Measurements from ENCODE around the gene TNN.

The TNN gene

DNA sequence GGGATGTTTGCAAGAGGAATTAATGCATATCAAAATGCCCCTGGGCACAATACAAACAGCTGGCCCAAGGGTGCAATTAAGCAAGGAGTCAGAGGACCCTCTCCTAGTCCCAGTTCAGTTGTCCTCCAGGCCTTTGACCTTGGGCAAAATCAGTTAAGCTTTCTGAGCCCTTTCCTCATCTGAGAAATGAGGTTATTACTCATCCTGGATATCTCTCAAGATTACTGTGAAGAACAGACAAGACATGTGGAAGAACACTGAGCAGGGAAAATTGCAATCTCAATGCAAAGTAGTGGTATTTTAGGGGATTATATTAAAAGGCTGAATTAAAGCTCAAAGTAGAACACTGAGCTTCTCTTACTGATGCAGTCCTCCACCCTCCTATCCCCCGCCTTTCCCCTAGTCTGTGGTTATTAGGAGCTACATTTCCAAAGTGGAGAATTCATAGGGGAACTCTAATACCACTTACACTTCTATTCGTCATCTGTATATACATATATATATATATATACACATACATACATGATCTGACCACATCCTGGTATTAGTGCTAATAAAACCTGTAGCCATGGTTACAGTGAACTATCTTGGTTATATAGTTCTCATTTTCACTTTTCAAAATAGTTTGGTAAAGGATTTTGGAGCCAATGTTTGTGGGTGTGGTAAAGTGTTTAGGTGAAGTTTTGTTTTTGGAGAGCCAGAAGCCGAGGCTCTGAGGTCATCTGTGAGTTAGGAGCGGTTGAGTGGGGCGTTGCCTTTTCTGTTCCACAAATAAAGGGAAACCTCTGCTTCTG is 106.9 kb downstream of the TNN start:
- peaks cover 3 to 5% of the 10 kb centered on the region in 2 donors for H3K36me3 ChIP-seq (ENCODE audit: control insufficient read depth in 2 of 2, insufficient read depth in 2 of 2, low read length in 2 of 2)
- H3K4me3 ChIP-seq (ENCODE audit: low read length in 2 of 2) = no peak overlapping the region
- H3K27ac ChIP-seq (ENCODE audit: low read length) = no peak overlapping the region
- H3K9ac ChIP-seq (ENCODE audit: low read length in 2 of 2) = no peak overlapping the region
- H3K9me3 ChIP-seq (ENCODE audit: control insufficient read depth in 2 of 2, low read length in 2 of 2) = no peaks in the 10 kb centered on the region
- H3K27me3 ChIP-seq (ENCODE audit: control insufficient read depth in 1 of 2, insufficient read depth in 2 of 2, low read length in 2 of 2) = no peaks in the 10 kb centered on the region
- H3K4me1 ChIP-seq (ENCODE audit: control insufficient read depth, insufficient read depth, low read length) = no peaks in the 10 kb centered on the region

DNA sequence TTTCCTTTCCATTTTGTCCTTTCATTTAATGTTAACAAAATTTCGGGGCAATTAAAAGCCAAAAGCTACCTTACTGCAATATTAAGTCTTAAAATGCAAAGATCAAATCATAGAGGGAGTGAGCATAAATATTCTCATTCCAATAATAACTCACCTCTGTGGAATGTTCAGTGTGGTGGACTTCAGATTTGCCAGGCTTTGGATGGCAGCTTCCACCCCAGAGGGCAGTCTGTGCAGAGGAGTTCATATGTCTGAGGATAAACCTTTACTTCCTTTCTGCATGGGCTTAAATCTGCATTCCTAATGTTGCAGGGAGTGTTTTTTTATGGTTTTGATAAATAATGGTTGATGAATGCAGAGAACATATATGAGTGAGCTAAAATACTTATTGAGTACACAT is 108.6 kb downstream of the TNN start:
- Histone ChIP-seq H3K36me3 (ENCODE audit: control insufficient read depth in 2 of 2, insufficient read depth in 2 of 2, low read length in 2 of 2) (peaks cover 3% of the 10 kb centered on the region in 2 donors), H3K27me3 (ENCODE audit: control insufficient read depth in 1 of 2, insufficient read depth in 2 of 2, low read length in 2 of 2) (no peaks in the 10 kb centered on the region), H3K4me3 (ENCODE audit: low read length in 2 of 2) (no peak overlapping the region), H3K4me1 (ENCODE audit: control insufficient read depth, insufficient read depth, low read length) (no peaks in the 10 kb centered on the region), H3K9me3 (ENCODE audit: control insufficient read depth in 2 of 2, low read length in 2 of 2) (no peaks in the 10 kb centered on the region), H3K9ac (ENCODE audit: low read length in 2 of 2) (no peak overlapping the region), H3K27ac (ENCODE audit: low read length) (no peak overlapping the region)

DNA sequence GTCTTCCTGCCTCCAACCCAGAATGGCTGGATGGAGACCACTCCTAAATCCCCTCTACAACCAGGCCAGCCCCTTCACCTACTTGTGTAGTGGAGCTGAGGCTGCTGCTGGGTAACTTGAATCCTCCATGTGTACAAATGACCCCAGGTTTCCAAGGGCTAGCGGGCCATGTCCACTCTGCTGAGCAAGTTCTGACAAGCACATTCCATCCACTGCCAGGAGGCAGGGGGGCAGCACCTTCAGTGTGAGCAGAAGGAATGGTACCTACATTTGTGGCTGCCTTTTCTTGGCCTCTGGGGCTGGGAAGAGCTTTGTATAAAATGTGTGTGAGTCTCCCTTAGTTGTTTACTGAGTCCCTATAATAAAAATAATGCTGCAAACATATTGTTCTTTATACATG is 110.4 kb downstream of the TNN start:
- H3K9ac ChIP-seq (ENCODE audit: low read length in 2 of 2) = no peak overlapping the region
- no peaks in the 10 kb centered on the region for H3K9me3 ChIP-seq (ENCODE audit: control insufficient read depth in 2 of 2, low read length in 2 of 2)
- no peaks in the 10 kb centered on the region for H3K27me3 ChIP-seq (ENCODE audit: control insufficient read depth in 1 of 2, insufficient read depth in 2 of 2, low read length in 2 of 2)
- peaks cover 2% of the 10 kb centered on the region for H3K4me1 ChIP-seq (ENCODE audit: control insufficient read depth, insufficient read depth, low read length)
- peaks cover 3% of the 10 kb centered on the region in 2 donors for H3K36me3 ChIP-seq (ENCODE audit: control insufficient read depth in 2 of 2, insufficient read depth in 2 of 2, low read length in 2 of 2)
- no peak overlapping the region for H3K4me3 ChIP-seq (ENCODE audit: low read length in 2 of 2)
- H3K27ac ChIP-seq (ENCODE audit: low read length) = no peak overlapping the region

DNA sequence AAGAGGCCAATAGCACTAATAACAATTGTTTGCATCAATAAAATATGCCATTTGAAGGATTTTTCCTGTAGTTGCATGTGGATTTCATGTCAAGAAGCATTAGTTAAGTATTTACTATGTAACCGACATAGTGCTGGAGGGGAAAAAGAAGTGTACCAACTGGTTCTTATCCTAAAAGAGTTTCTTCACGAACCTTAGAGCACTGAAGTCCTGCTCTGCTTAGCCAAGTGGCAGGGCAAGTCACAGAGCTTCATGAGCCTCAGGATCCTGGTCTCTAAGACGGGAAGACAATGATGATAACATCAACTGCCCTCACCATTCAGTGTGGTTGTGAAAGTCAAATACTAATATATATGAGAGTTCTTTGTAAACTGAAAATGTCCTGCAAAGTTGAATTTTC is 110.8 kb downstream of the TNN start:
- Histone ChIP-seq H3K4me3 (ENCODE audit: low read length in 2 of 2) (no peak overlapping the region), H3K36me3 (ENCODE audit: control insufficient read depth in 2 of 2, insufficient read depth in 2 of 2, low read length in 2 of 2) (peaks cover 3% of the 10 kb centered on the region in 2 donors), H3K9ac (ENCODE audit: low read length in 2 of 2) (no peak overlapping the region), H3K4me1 (ENCODE audit: control insufficient read depth, insufficient read depth, low read length) (peaks cover 2% of the 10 kb centered on the region), H3K9me3 (ENCODE audit: control insufficient read depth in 2 of 2, low read length in 2 of 2) (no peaks in the 10 kb centered on the region), H3K27me3 (ENCODE audit: control insufficient read depth in 1 of 2, insufficient read depth in 2 of 2, low read length in 2 of 2) (no peaks in the 10 kb centered on the region), H3K27ac (ENCODE audit: low read length) (no peak overlapping the region)

DNA sequence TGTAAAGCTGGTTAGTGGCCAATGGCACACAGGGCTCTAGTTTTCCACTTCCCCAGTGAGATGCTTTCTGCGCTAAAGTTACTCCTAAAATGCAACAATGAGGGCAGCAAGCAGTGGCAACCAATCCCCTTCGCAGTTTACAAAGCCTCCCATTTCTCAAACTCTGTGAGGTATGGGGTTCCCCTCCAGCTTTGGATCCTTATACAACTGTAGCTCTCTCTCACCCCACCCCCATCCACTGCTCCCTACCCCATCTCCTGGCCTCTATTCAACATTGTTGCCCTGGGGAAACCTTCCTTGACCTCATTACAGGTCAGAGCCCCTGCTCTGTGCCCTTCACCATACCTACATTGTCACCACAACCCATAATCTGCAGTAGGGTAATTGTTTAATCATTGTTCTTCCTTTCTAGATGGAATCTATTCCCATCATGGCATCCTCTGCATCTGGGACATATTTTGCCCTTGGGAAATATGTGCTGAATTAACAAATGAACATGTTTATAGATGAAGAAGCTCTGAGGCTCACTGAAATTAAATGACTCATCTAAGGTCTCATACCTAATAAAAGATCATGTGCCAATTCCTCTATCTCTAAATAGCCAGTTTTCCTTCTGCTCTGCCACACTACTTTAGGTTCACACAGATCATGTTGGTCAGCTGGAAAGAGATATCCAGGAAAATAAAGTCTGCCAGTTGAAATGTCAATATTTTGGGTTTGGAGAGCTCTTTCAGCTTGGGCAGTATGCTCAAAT is 112.4 kb downstream of the TNN start:
- no peaks in the 10 kb centered on the region for H3K9me3 ChIP-seq (ENCODE audit: control insufficient read depth in 2 of 2, low read length in 2 of 2)
- H3K27me3 ChIP-seq (ENCODE audit: control insufficient read depth in 1 of 2, insufficient read depth in 2 of 2, low read length in 2 of 2) = no peaks in the 10 kb centered on the region
- no peak overlapping the region for H3K4me3 ChIP-seq (ENCODE audit: low read length in 2 of 2)
- H3K9ac ChIP-seq (ENCODE audit: low read length in 2 of 2) = no peak overlapping the region
- peaks cover 6% of the 10 kb centered on the region for H3K4me1 ChIP-seq (ENCODE audit: control insufficient read depth, insufficient read depth, low read length)
- no peak overlapping the region for H3K27ac ChIP-seq (ENCODE audit: low read length)
- H3K36me3 ChIP-seq (ENCODE audit: control insufficient read depth in 2 of 2, insufficient read depth in 2 of 2, low read length in 2 of 2) = peaks cover 0 to 3% of the 10 kb centered on the region in 2 donors

DNA sequence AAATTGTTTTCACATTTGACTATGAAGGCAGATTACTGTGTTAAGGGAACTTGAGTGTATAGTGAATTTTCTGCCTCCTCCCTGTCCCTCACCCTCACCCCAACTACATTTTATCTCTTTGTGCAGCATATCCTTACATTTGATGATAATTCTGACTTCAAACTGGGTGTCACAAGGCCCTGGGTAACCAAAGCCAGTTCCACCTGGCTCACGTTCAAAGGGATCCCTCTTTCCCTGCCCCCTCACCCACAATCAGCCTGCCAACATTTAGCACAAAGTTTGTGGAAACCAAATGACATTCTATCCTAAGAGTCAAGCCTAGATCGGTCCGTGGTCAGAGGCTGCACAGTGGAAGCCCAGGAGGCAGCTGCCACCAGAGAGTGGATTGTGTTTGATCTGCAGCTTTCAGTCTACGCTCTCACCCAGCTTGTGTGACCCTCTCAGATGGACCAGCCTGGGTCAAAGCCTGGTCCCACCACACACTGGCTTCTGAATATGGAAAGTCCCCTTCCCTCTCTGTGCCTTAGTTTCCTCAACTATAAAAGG is 114.6 kb downstream of the TNN start:
- H3K4me1 ChIP-seq (ENCODE audit: control insufficient read depth, insufficient read depth, low read length) = peaks cover 8% of the 10 kb centered on the region
- no peak overlapping the region for H3K27ac ChIP-seq (ENCODE audit: low read length)

DNA sequence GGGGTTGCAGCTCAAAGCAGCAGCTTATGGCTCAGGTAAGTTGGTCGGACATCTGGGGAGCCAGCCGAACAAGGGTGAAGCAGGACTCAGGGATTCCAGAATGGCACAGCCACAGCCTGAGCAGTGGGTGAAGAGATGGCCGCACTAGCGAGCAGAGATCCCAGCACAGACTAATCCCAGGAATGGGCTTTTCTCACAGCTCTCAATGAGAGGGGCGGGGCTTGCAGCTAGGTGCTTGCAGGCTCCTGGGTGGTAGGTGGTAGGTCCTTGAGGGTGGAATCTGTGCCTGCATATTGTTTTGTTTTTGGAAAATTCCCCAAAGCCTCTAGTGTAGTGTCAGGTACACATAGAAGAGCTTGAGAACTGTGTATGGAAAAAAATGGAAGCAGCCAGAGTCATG is 116.0 kb downstream of the TNN start:
- H3K27me3 ChIP-seq (ENCODE audit: control insufficient read depth in 1 of 2, insufficient read depth in 2 of 2, low read length in 2 of 2) = no peaks in the 10 kb centered on the region
- H3K9ac ChIP-seq (ENCODE audit: low read length in 2 of 2) = no peak overlapping the region
- H3K4me1 ChIP-seq (ENCODE audit: control insufficient read depth, insufficient read depth, low read length) = peaks cover 8% of the 10 kb centered on the region
- no peaks in the 10 kb centered on the region for H3K36me3 ChIP-seq (ENCODE audit: control insufficient read depth in 2 of 2, insufficient read depth in 2 of 2, low read length in 2 of 2)
- no peak overlapping the region for H3K27ac ChIP-seq (ENCODE audit: low read length)
- no peaks in the 10 kb centered on the region for H3K9me3 ChIP-seq (ENCODE audit: control insufficient read depth in 2 of 2, low read length in 2 of 2)
- no peak overlapping the region for H3K4me3 ChIP-seq (ENCODE audit: low read length in 2 of 2)

More for the DNA sequence above, 114.6 kb downstream of the TNN start:
- Histone ChIP-seq H3K4me3 (ENCODE audit: low read length in 2 of 2) (no peak overlapping the region), H3K9ac (ENCODE audit: low read length in 2 of 2) (no peak overlapping the region), H3K9me3 (ENCODE audit: control insufficient read depth in 2 of 2, low read length in 2 of 2) (no peaks in the 10 kb centered on the region), H3K36me3 (ENCODE audit: control insufficient read depth in 2 of 2, insufficient read depth in 2 of 2, low read length in 2 of 2) (peaks cover 0 to 3% of the 10 kb centered on the region in 2 donors), H3K27me3 (ENCODE audit: control insufficient read depth in 1 of 2, insufficient read depth in 2 of 2, low read length in 2 of 2) (no peaks in the 10 kb centered on the region)

DNA sequence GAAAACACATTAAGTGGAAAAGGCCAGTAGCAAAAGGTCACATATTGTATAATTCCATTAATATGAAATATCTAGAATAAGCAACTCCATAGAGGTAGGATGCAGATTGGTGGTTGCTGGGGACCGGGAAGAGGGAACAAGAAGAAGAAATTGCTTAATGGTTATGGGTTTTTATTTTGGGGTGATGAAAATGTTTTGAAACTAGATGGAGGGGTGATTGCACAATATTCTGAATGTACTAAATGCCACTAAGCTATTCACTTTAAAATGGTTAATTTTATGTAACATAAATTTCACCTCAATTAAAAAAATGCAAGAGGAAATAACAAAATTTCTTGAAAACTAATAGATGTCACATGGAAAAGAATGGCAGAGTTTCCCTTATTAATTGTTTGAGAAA is 118.3 kb downstream of the TNN start:
- Histone ChIP-seq H3K9me3 (ENCODE audit: control insufficient read depth in 2 of 2, low read length in 2 of 2) (no peaks in the 10 kb centered on the region), H3K27me3 (ENCODE audit: control insufficient read depth in 1 of 2, insufficient read depth in 2 of 2, low read length in 2 of 2) (no peaks in the 10 kb centered on the region), H3K4me3 (ENCODE audit: low read length in 2 of 2) (no peak overlapping the region), H3K36me3 (ENCODE audit: control insufficient read depth in 2 of 2, insufficient read depth in 2 of 2, low read length in 2 of 2) (no peaks in the 10 kb centered on the region), H3K27ac (ENCODE audit: low read length) (no peak overlapping the region), H3K9ac (ENCODE audit: low read length in 2 of 2) (no peak overlapping the region), H3K4me1 (ENCODE audit: control insufficient read depth, insufficient read depth, low read length) (peaks cover 10% of the 10 kb centered on the region)

DNA sequence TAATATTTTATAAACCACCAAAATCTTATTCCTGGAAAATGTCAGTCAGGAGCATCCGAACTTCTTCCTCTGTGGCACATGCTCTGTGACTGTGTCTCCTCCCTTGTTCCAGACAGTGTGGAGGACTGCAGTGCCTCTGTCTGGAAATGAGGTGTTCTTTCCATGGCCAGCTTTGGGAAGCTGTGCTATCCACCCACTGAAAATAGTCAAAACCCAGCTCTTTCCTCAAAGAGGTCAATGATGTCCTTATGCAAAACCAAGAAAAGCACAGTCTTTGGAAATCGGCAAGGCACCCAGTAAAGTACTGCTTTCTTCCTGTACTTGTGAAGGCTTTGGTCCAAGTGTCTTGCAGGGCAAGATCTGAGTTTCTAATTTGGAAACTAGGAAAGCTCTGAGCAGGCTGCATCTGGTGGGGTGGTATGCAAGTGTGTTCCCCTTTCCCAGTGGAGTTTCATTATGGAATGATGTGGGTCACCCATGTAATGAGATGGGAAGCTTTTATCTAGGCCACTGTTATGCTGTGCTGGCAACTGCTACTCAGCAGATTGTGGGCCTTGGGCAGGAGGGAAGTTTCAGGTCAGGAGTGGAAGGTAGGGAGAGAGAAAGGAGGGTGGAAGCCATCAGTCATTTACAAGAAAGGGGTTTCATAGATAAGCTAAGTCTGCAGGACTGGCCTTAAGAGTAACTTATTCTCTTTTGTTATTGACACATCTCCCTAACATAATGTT is 119.0 kb downstream of the TNN start:
- Histone ChIP-seq H3K27me3 (ENCODE audit: control insufficient read depth in 1 of 2, insufficient read depth in 2 of 2, low read length in 2 of 2) (no peaks in the 10 kb centered on the region), H3K4me1 (ENCODE audit: control insufficient read depth, insufficient read depth, low read length) (peaks cover 17% of the 10 kb centered on the region), H3K9me3 (ENCODE audit: control insufficient read depth in 2 of 2, low read length in 2 of 2) (no peaks in the 10 kb centered on the region), H3K4me3 (ENCODE audit: low read length in 2 of 2) (no peak overlapping the region), H3K36me3 (ENCODE audit: control insufficient read depth in 2 of 2, insufficient read depth in 2 of 2, low read length in 2 of 2) (no peaks in the 10 kb centered on the region), H3K9ac (ENCODE audit: low read length in 2 of 2) (no peak overlapping the region), H3K27ac (ENCODE audit: low read length) (no peak overlapping the region)

DNA sequence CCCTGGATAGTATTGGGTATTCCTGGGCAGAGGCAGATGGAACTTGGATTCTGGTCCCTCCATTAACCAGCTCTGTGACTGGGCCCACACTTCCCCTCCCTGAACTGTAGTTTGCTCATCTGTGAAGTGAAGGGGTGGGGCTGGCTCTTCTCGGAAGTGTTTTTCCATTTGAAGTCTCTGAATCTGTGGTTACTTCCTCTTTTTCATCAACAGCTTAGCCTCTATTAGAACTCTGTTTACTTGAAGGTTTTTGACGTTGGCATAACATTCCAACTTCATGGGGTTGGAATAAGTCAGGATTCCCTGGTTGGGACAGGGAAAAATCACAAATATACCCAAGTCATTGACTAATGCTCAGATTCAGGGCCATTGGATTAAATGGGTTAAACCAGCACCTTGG is 121.3 kb downstream of the TNN start:
- H3K4me3 ChIP-seq (ENCODE audit: low read length in 2 of 2) = no peak overlapping the region
- H3K9ac ChIP-seq (ENCODE audit: low read length in 2 of 2) = no peak overlapping the region
- H3K4me1 ChIP-seq (ENCODE audit: control insufficient read depth, insufficient read depth, low read length) = peaks cover 25% of the 10 kb centered on the region
- H3K27me3 ChIP-seq (ENCODE audit: control insufficient read depth in 1 of 2, insufficient read depth in 2 of 2, low read length in 2 of 2) = no peaks in the 10 kb centered on the region
- H3K27ac ChIP-seq (ENCODE audit: low read length) = no peak overlapping the region
- H3K9me3 ChIP-seq (ENCODE audit: control insufficient read depth in 2 of 2, low read length in 2 of 2) = no peaks in the 10 kb centered on the region
- H3K36me3 ChIP-seq (ENCODE audit: control insufficient read depth in 2 of 2, insufficient read depth in 2 of 2, low read length in 2 of 2) = no peaks in the 10 kb centered on the region
